ENCODE data around the gene DDX41. TPM values are rescaled to one million over a fixed set of nuclear protein-coding genes. Genes with fewer than 3 reads are reported as not detected.

DDX41 gene
- total RNA-seq, 1 experiment from 2014 or later, result 133 TPM

- Histone ChIP-seq H3K4me1 (ENCODE audit: insufficient read depth, low read length) (no peaks in the 10 kb centered on the region), H3K9me3 (ENCODE audit: control insufficient read depth, low read depth, low read length) (no peaks in the 10 kb centered on the region), H3K56ac (ENCODE audit: insufficient read length, low read depth, low read length) (no peak overlapping the region), H3K4ac (ENCODE audit: low read depth, low read length) (no peak overlapping the region), H3K4me2 (ENCODE audit: insufficient read depth, insufficient read length, low read length) (no peak overlapping the region), H3K79me1 (ENCODE audit: insufficient read depth, low read depth, low read length, poor library complexity, severe bottlenecking) (peaks cover 3% of the 10 kb centered on the region), H3K14ac (ENCODE audit: insufficient read depth, low read length) (no peak overlapping the region), H4K5ac (ENCODE audit: insufficient read length, low read depth, low read length) (no peak overlapping the region), H2BK5ac (ENCODE audit: insufficient read length, low read length) (no peak overlapping the region), H2AFZ (ENCODE audit: low read length) (no peak overlapping the region), H2BK120ac (ENCODE audit: low read depth, low read length, poor library complexity, severe bottlenecking) (no peak overlapping the region), H3K27me3 (ENCODE audit: insufficient read depth, low read length) (no peaks in the 10 kb centered on the region), H3K18ac (ENCODE audit: insufficient read length, low read depth, low read length) (no peak overlapping the region), H3T11ph (ENCODE audit: low read length) (no peak overlapping the region), H2BK12ac (ENCODE audit: insufficient read length, low read depth, low read length) (no peak overlapping the region), H2AK5ac (ENCODE audit: insufficient read length, low read length) (no peak overlapping the region), H4K8ac (replicated peaks; ENCODE audit: insufficient read length, low read depth, low read length) (no peak overlapping the region), H3K23ac (ENCODE audit: insufficient read length, low read depth, low read length) (no peak overlapping the region), H3K23me2 (ENCODE audit: insufficient read length, low read depth, low read length, poor library complexity, severe bottlenecking) (no peaks in the 10 kb centered on the region), H3K27ac (ENCODE audit: insufficient read length, low read depth, low read length) (no peak overlapping the region), H2BK15ac (ENCODE audit: low read depth, low read length) (no peak overlapping the region), H3K9ac (ENCODE audit: extremely low read depth, insufficient read length, low read length) (no peak overlapping the region), H4K20me1 (ENCODE audit: control insufficient read depth, insufficient read depth, insufficient read length) (no peaks in the 10 kb centered on the region), H4K91ac (ENCODE audit: insufficient read length, low read depth, low read length) (no peak overlapping the region), H2BK20ac (ENCODE audit: low read depth, low read length, poor library complexity, severe bottlenecking) (no peak overlapping the region), H3K79me2 (ENCODE audit: insufficient read depth, low read length) (0 out of 2 replicates have a peak, but pooled peaks cover 2% of the 10 kb centered on the region)
- DNase-seq, result no peak
- Mint-ChIP-seq H3K36me3 (ENCODE audit: insufficient read depth in 1 of 3, low read depth in 3 of 3) (peaks cover 21 to 58% (median 56%) of the 10 kb centered on the region in 3 experiments; a peak in 6 of 7 replicates), H3K27ac (no peak overlapping the region), H3K9me3 (no peaks in the 10 kb centered on the region), H3K4me3 (no peak overlapping the region), H3K27me3 (ENCODE audit: low read depth) (no peaks in the 10 kb centered on the region), H3K4me1 (no peaks in the 10 kb centered on the region)
- WGBS (ENCODE audit: extremely low coverage, insufficient read length, low lambda C conversion rate), result no CpG with 5 or more reads among the region's 10 CpGs
- no peak for TF ChIP-seq CTCF (conservative IDR thresholded peaks at IDR 0.05)
Measured at GRCh38 chr5:177536386-177536785, 19.6 kb upstream of the DDX41 start.

Measured in H9 (cell line).